HepG2 (cell line): ENCODE results near the gene FBXO11. TPM values are rescaled to one million over a fixed set of nuclear protein-coding genes. Genes with fewer than 3 reads are reported as not detected.

Source experiments
- ADNP ChIP-seq: sonication (generic); formaldehyde crosslinking; IDR thresholded peaks from 2 replicates; pipeline ENCODE4 v1.4.0; 2020; ENCODE audit warnings: missing genetic modification reagents
- AGO1 ChIP-seq: fragments of 200-400 bp; formaldehyde crosslinking; IDR thresholded peaks from 2 replicates; pipeline ENCODE4 v1.6.1; 2017; ENCODE audit warnings: mild to moderate bottlenecking, low read depth, low read length, moderate library complexity; ENCODE audit not compliant: poor library complexity, severe bottlenecking
- AGO2 ChIP-seq: fragments of 200-400 bp; formaldehyde crosslinking; optimal IDR thresholded peaks from 2 replicates; pipeline ENCODE3; 2017; ENCODE audit warnings: mild to moderate bottlenecking, low read depth, low read length, moderate library complexity
- ATF7-NPFF ChIP-seq: sonication (generic); formaldehyde crosslinking; IDR thresholded peaks from 2 replicates; pipeline ENCODE4 v1.8.1; 2023; ENCODE audit warnings: mild to moderate bottlenecking, low read depth, missing genetic modification reagents, moderate library complexity
- DMAP1 ChIP-seq: IDR thresholded peaks from 2 replicates; pipeline ENCODE4 v1.6.1; 2016
- FLYWCH1 ChIP-seq: sonication (generic); formaldehyde crosslinking; IDR thresholded peaks from 2 replicates; pipeline ENCODE4 v1.8.1; 2023; ENCODE audit warnings: mild to moderate bottlenecking, missing genetic modification reagents
- GABPB1 ChIP-seq: IDR thresholded peaks from 2 replicates; pipeline ENCODE4 v1.6.1; 2016; ENCODE audit warnings: mild to moderate bottlenecking, missing genetic modification reagents, moderate library complexity, missing compliant biosample characterization
- HNRNPLL ChIP-seq: fragments of 200-400 bp; formaldehyde crosslinking; IDR thresholded peaks from 2 replicates; pipeline ENCODE4 v1.6.1; 2017; ENCODE audit warnings: mild to moderate bottlenecking, low read depth, low read length; ENCODE audit not compliant: poor library complexity, severe bottlenecking
- SRY ChIP-seq: sonication (generic); formaldehyde crosslinking; IDR thresholded peaks from 2 replicates; pipeline ENCODE4 v1.8.0; 2022; ENCODE audit warnings: mild to moderate bottlenecking, missing genetic modification reagents
- STAT5B ChIP-seq: sonication (generic); formaldehyde crosslinking; IDR thresholded peaks from 2 replicates; pipeline ENCODE4 v1.4.0; 2020; ENCODE audit warnings: missing genetic modification reagents
- TOE1 ChIP-seq: sonication (generic); formaldehyde crosslinking; IDR thresholded peaks from 2 replicates; pipeline ENCODE4 v1.4.0; 2020; ENCODE audit warnings: mild to moderate bottlenecking, missing genetic modification reagents
- ZKSCAN5 ChIP-seq: sonication (generic); formaldehyde crosslinking; IDR thresholded peaks from 2 replicates; pipeline ENCODE4 v1.5.1; 2020; ENCODE audit warnings: mild to moderate bottlenecking, missing genetic modification reagents
- ZNF34 ChIP-seq: sonication (generic); formaldehyde crosslinking; IDR thresholded peaks from 2 replicates; pipeline ENCODE4 v1.4.0; 2020; ENCODE audit warnings: mild to moderate bottlenecking, missing genetic modification reagents, borderline replicate concordance
- ZNF569 ChIP-seq: sonication (generic); formaldehyde crosslinking; IDR thresholded peaks from 2 replicates; pipeline ENCODE4 v1.5.0; 2020; ENCODE audit warnings: mild to moderate bottlenecking, missing genetic modification reagents, moderate library complexity, borderline replicate concordance
- ZNF619 ChIP-seq: sonication (generic); formaldehyde crosslinking; IDR thresholded peaks from 2 replicates; pipeline ENCODE4 v1.4.0; 2020; ENCODE audit warnings: mild to moderate bottlenecking, missing genetic modification reagents
- ZNF773 ChIP-seq: sonication (generic); formaldehyde crosslinking; IDR thresholded peaks from 2 replicates; pipeline ENCODE4 v1.4.0; 2020; ENCODE audit warnings: missing genetic modification reagents, borderline replicate concordance
- polyA plus RNA-seq, 8 experiments: library from polyadenylated mRNA; depleted of rRNA in 3 of 8; stranded (reverse) in 7 of 8; unstranded in 1 of 8; fragments of >200 nt; fragmentation: Illumina TruSeq in 4 of 8; extraction: Trizol in 4 of 8; gene quantifications; 2 replicates each; pipeline versions ENCODE4 v1.2.1 to v1.2.3, GENCODE V29; 2011 to 2016; ENCODE audit warnings: low read depth in 4 of 8, missing spikeins in 1 of 8, mixed read lengths in 1 of 8; ENCODE audit not compliant: insufficient read depth in 1 of 8
- total RNA-seq, 5 experiments: library from RNA; depleted of rRNA; stranded (reverse); fragments of >200 nt; fragmentation: Illumina TruSeq; extraction: Trizol; gene quantifications; 2 replicates each; pipeline ENCODE4 v1.2.3, GENCODE V29; 2016; ENCODE audit warnings: low read depth in 1 of 5
- TF ChIP-seq, protein P1 (sequence below): sonication (generic); formaldehyde crosslinking; IDR thresholded peaks from 2 replicates; pipeline ENCODE4 v1.9.0; 2021; ENCODE audit warnings: missing genetic modification reagents, borderline replicate concordance
- TF ChIP-seq, protein P2 (sequence below): IDR thresholded peaks from 2 replicates; pipeline ENCODE4 v1.6.1; 2016; ENCODE audit warnings: mild to moderate bottlenecking
- TF ChIP-seq, protein P3 (sequence below): sonication (generic); formaldehyde crosslinking; IDR thresholded peaks from 2 replicates; pipeline ENCODE4 v1.4.0; 2020; ENCODE audit warnings: missing genetic modification reagents, borderline replicate concordance
- TF ChIP-seq, protein P4 (sequence below): IDR thresholded peaks from 2 replicates; pipeline ENCODE4 v1.6.1; 2016; ENCODE audit warnings: low read depth, control low read depth

The FBXO11 gene
- total and polyA plus RNA-seq, 2 of the 13 experiments (the other 11 are each of a cell fraction or from before 2014, with no cell fraction given) = 27.9 to 47.6 TPM

DNA sequence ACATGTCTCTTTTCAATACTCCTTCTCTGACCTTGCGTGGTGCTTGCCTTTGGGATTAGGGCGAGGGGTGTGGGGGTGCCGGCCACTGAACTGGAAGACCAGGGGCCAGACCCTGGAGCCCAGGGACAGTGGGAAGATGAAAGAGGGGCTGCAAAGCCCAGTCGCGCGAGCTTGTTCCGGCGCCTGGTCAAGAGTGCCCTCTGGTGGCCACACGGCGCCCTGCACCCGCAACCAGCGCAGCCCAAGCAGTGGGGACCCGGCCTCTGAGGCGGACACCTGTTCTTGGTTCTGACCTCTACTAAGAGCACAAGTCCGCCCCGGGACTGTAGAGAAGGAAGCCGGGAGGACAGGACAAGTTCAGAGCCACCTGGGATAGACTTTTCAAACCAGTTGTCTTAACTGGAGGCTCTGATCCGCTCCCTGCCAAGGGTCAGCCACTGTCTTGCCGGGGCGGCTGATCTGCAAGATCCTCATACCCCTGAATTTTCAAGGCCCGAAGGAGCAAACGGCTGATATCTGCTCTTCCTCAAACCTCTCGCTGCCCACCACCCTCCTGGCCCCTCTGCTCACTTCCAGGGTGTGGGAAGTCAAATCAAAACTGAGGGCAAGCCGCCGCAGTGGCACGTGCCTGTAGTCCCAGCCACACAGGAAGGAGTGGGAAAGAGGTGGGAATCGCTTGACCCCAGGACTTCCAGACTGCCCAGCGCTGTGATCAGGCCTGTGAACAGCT, 138.3 kb downstream of the FBXO11 start (continued):
- TF ChIP-seq, protein P1, sequence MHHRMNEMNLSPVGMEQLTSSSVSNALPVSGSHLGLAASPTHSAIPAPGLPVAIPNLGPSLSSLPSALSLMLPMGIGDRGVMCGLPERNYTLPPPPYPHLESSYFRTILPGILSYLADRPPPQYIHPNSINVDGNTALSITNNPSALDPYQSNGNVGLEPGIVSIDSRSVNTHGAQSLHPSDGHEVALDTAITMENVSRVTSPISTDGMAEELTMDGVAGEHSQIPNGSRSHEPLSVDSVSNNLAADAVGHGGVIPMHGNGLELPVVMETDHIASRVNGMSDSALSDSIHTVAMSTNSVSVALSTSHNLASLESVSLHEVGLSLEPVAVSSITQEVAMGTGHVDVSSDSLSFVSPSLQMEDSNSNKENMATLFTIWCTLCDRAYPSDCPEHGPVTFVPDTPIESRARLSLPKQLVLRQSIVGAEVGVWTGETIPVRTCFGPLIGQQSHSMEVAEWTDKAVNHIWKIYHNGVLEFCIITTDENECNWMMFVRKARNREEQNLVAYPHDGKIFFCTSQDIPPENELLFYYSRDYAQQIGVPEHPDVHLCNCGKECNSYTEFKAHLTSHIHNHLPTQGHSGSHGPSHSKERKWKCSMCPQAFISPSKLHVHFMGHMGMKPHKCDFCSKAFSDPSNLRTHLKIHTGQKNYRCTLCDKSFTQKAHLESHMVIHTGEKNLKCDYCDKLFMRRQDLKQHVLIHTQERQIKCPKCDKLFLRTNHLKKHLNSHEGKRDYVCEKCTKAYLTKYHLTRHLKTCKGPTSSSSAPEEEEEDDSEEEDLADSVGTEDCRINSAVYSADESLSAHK (CRISPR knock-in tag) = no peak
- TF ChIP-seq DMAP1 (CRISPR knock-in tag) (no peak; the same call in 1 of the 2 replicates), STAT5B (CRISPR knock-in tag) (no peak), TOE1 (CRISPR knock-in tag) (no peak), AGO1 (peak; percentile 68), AGO2 (no peak), SRY (CRISPR knock-in tag) (0 out of 2 replicates have a peak, but pooled peaks have one; percentile 33), ZKSCAN5 (CRISPR knock-in tag) (no peak), HNRNPLL (peak; percentile 67), ZNF619 (CRISPR knock-in tag) (peak; percentile 64; the same call in 1 of the 2 replicates), ZNF34 (CRISPR knock-in tag) (no peak), FLYWCH1 (CRISPR knock-in tag) (no peak), GABPB1 (CRISPR knock-in tag) (peak; percentile 68; the same call in 1 of the 2 replicates), ATF7-NPFF (CRISPR knock-in tag) (no peak), ADNP (CRISPR knock-in tag) (no peak), ZNF773 (CRISPR knock-in tag) (peak; percentile 78; the same call in 1 of the 2 replicates), ZNF569 (CRISPR knock-in tag) (no peak)
- TF ChIP-seq, protein P2, sequence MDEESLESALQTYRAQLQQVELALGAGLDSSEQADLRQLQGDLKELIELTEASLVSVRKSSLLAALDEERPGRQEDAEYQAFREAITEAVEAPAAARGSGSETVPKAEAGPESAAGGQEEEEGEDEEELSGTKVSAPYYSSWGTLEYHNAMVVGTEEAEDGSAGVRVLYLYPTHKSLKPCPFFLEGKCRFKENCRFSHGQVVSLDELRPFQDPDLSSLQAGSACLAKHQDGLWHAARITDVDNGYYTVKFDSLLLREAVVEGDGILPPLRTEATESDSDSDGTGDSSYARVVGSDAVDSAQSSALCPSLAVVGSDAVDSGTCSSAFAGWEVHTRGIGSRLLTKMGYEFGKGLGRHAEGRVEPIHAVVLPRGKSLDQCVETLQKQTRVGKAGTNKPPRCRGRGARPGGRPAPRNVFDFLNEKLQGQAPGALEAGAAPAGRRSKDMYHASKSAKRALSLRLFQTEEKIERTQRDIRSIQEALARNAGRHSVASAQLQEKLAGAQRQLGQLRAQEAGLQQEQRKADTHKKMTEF (CRISPR knock-in tag) = peak; percentile 55
- TF ChIP-seq, protein P3, sequence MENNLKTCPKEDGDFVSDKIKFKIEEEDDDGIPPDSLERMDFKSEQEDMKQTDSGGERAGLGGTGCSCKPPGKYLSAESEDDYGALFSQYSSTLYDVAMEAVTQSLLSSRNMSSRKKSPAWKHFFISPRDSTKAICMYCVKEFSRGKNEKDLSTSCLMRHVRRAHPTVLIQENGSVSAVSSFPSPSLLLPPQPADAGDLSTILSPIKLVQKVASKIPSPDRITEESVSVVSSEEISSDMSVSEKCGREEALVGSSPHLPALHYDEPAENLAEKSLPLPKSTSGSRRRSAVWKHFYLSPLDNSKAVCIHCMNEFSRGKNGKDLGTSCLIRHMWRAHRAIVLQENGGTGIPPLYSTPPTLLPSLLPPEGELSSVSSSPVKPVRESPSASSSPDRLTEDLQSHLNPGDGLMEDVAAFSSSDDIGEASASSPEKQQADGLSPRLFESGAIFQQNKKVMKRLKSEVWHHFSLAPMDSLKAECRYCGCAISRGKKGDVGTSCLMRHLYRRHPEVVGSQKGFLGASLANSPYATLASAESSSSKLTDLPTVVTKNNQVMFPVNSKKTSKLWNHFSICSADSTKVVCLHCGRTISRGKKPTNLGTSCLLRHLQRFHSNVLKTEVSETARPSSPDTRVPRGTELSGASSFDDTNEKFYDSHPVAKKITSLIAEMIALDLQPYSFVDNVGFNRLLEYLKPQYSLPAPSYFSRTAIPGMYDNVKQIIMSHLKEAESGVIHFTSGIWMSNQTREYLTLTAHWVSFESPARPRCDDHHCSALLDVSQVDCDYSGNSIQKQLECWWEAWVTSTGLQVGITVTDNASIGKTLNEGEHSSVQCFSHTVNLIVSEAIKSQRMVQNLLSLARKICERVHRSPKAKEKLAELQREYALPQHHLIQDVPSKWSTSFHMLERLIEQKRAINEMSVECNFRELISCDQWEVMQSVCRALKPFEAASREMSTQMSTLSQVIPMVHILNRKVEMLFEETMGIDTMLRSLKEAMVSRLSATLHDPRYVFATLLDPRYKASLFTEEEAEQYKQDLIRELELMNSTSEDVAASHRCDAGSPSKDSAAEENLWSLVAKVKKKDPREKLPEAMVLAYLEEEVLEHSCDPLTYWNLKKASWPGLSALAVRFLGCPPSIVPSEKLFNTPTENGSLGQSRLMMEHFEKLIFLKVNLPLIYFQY (CRISPR knock-in tag) = no peak
- TF ChIP-seq, protein P4, sequence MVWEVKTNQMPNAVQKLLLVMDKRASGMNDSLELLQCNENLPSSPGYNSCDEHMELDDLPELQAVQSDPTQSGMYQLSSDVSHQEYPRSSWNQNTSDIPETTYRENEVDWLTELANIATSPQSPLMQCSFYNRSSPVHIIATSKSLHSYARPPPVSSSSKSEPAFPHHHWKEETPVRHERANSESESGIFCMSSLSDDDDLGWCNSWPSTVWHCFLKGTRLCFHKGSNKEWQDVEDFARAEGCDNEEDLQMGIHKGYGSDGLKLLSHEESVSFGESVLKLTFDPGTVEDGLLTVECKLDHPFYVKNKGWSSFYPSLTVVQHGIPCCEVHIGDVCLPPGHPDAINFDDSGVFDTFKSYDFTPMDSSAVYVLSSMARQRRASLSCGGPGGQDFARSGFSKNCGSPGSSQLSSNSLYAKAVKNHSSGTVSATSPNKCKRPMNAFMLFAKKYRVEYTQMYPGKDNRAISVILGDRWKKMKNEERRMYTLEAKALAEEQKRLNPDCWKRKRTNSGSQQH = no peak
